GM23338 (cell line): ENCODE results near the gene TEKTIP1. TPM values are rescaled to one million over a fixed set of nuclear protein-coding genes. Genes with fewer than 3 reads are reported as not detected.

ENCODE experiments used
- ATAC-seq: fragments of 200-7000 bp; cut with Tn5 transposase; 3 replicates; pipeline ENCODE4 v1.9.1; 2020
- DNase-seq: peaks from one replicate; pipeline ENCODE4 v3.0.0-alpha.2; 2015; ENCODE audit warnings: low spot score
- H2AFZ ChIP-seq: fragments of 200-600 bp; sonication (generic); 2 replicates; pipeline ENCODE4 v1.8.0; 2016; ENCODE audit warnings: antibody characterized with exemption, mild to moderate bottlenecking, moderate library complexity
- H3F3A ChIP-seq: fragments of 200-600 bp; sonication (generic); replicated peaks from 2 replicates; pipeline ENCODE4 v1.8.0; 2017; ENCODE audit warnings: antibody characterized with exemption, mixed run types, low read depth
- H3K27ac ChIP-seq: fragments of 200-600 bp; sonication (generic); 2 replicates; pipeline ENCODE4 v1.6.1; 2016; ENCODE audit warnings: low read depth
- H3K27me3 ChIP-seq: fragments of 200-600 bp; sonication (generic); 2 replicates; pipeline ENCODE4 v1.8.0; 2016; ENCODE audit warnings: mild to moderate bottlenecking, mixed run types, moderate library complexity; ENCODE audit not compliant: insufficient read depth
- H3K36me3 ChIP-seq: fragments of 200-600 bp; sonication (generic); 2 replicates; pipeline ENCODE4 v1.8.0; 2016; ENCODE audit warnings: mild to moderate bottlenecking; ENCODE audit not compliant: insufficient read depth
- H3K4me1 ChIP-seq: fragments of 200-600 bp; sonication (generic); 2 replicates; pipeline ENCODE4 v1.8.0; 2016; ENCODE audit warnings: mild to moderate bottlenecking, moderate library complexity; ENCODE audit not compliant: insufficient read depth
- H3K4me2 ChIP-seq: fragments of 200-600 bp; sonication (generic); 2 replicates; pipeline ENCODE4 v1.7.1; 2017; ENCODE audit warnings: mixed run types
- H3K4me3 ChIP-seq: fragments of 200-600 bp; sonication (generic); 2 replicates; pipeline ENCODE4 v1.6.1; 2016; ENCODE audit warnings: mixed run types
- H3K79me2 ChIP-seq: fragments of 200-600 bp; sonication (generic); replicated peaks from 2 replicates; pipeline ENCODE4 v1.8.0; 2017; ENCODE audit warnings: mild to moderate bottlenecking; ENCODE audit not compliant: insufficient read depth
- H3K9me2 ChIP-seq: fragments of 200-600 bp; sonication (generic); 2 replicates; pipeline ENCODE4 v1.8.0; 2017; ENCODE audit not compliant: insufficient read depth
- H4K20me1 ChIP-seq: fragments of 200-600 bp; sonication (generic); replicated peaks from 2 replicates; pipeline ENCODE4 v1.8.0; 2017; ENCODE audit warnings: mild to moderate bottlenecking; ENCODE audit not compliant: insufficient read depth
- H3K27ac Mint-ChIP-seq: 2 replicates; pipeline ENCODE4 v1.8.0; 2020; ENCODE audit warnings: inconsistent platforms, mild to moderate bottlenecking, moderate library complexity, mixed read lengths
- H3K27me3 Mint-ChIP-seq: 3 replicates; pipeline ENCODE4 v1.8.0; 2022; ENCODE audit warnings: low read depth, mild to moderate bottlenecking, moderate library complexity, mixed read lengths, inconsistent platforms; ENCODE audit not compliant: insufficient read depth, poor library complexity
- H3K36me3 Mint-ChIP-seq: 3 replicates; pipeline ENCODE4 v1.8.0; 2021; ENCODE audit warnings: low read depth, mild to moderate bottlenecking, inconsistent platforms, moderate library complexity, mixed read lengths
- H3K4me1 Mint-ChIP-seq: 3 replicates; pipeline ENCODE4 v1.8.0; 2020; ENCODE audit warnings: mild to moderate bottlenecking, inconsistent platforms, mixed read lengths
- H3K4me3 Mint-ChIP-seq: 3 replicates; pipeline ENCODE4 v1.8.0; 2021; ENCODE audit warnings: moderate library complexity, mild to moderate bottlenecking, inconsistent platforms, mixed read lengths
- H3K9me3 Mint-ChIP-seq: 3 replicates; pipeline ENCODE4 v1.8.0; 2020; ENCODE audit warnings: moderate library complexity, mild to moderate bottlenecking, inconsistent platforms, mixed read lengths
- CREB1 ChIP-seq: fragments of 250-450 bp; sonication (Bioruptor Pico); IDR thresholded peaks from 2 replicates; pipeline ENCODE4 v1.5.0; 2020; ENCODE audit warnings: low read depth, mild to moderate bottlenecking, moderate library complexity
- EZH2 ChIP-seq: fragments of 200-600 bp; sonication (generic); IDR thresholded peaks from one replicate; pipeline ENCODE4 v1.8.0; 2017; ENCODE audit warnings: antibody characterized with exemption, mild to moderate bottlenecking, low read depth; ENCODE audit not compliant: unreplicated experiment
- EZH2phosphoT487 ChIP-seq: fragments of 200-600 bp; sonication (generic); IDR thresholded peaks from one replicate; pipeline ENCODE4 v1.8.1; 2018; ENCODE audit warnings: antibody characterized with exemption; ENCODE audit not compliant: unreplicated experiment
- JUNB ChIP-seq: IDR thresholded peaks from one replicate; pipeline ENCODE4 v1.6.1; 2016; ENCODE audit warnings: antibody characterized with exemption; ENCODE audit not compliant: unreplicated experiment
- NANOG ChIP-seq: IDR thresholded peaks from 2 replicates; pipeline ENCODE4 v1.6.1; 2016; ENCODE audit warnings: antibody characterized with exemption, borderline replicate concordance
- POLR2AphosphoS5 ChIP-seq: IDR thresholded peaks from 2 replicates; pipeline ENCODE4 v1.6.1; 2016; ENCODE audit warnings: antibody characterized with exemption, low read depth
- STAT1 ChIP-seq: IDR thresholded peaks from one replicate; pipeline ENCODE4 v1.6.1; 2016; ENCODE audit warnings: antibody characterized with exemption; ENCODE audit not compliant: unreplicated experiment
- ZNF114 ChIP-seq: fragments of 250-450 bp; sonication (Bioruptor Pico); IDR thresholded peaks from 2 replicates; pipeline ENCODE4 v1.5.0; 2020; ENCODE audit warnings: mild to moderate bottlenecking, moderate library complexity
- ZNF331 ChIP-seq: fragments of 250-450 bp; sonication (Bioruptor Pico); IDR thresholded peaks from 2 replicates; pipeline ENCODE4 v1.5.0; 2020; ENCODE audit warnings: low read depth, mild to moderate bottlenecking, moderate library complexity
- polyA plus RNA-seq: library from polyadenylated mRNA; unstranded; fragments of >200 nt; fragmentation: Nextera tagmentation; extraction: Ambion mirVana; gene quantifications from 2 replicates; pipeline ENCODE4 v1.2.1, GENCODE V29; 2016
- total RNA-seq: library from RNA; depleted of rRNA; stranded (reverse); fragments of >200 nt; shearing (Covaris generic); gene quantifications from 2 replicates; pipeline ENCODE4 v1.2.3, GENCODE V29; 2014
- TF ChIP-seq, protein P1 (sequence below): IDR thresholded peaks from 2 replicates; pipeline ENCODE4 v1.6.1; 2016; ENCODE audit warnings: antibody characterized with exemption
- TF ChIP-seq, protein P2 (sequence below), 2 experiments: fragments of 200-600 bp in 1 of 2; sonication (generic) in 1 of 2; conservative IDR thresholded peaks; 2 replicates each; pipeline versions ENCODE4 v1.5.1 to v1.6.1; 2016 to 2017; ENCODE audit warnings: antibody characterized with exemption in 2 of 2, low read depth in 2 of 2, mild to moderate bottlenecking in 2 of 2, moderate library complexity in 1 of 2
- TF ChIP-seq, protein P3 (sequence below): IDR thresholded peaks from one replicate; pipeline ENCODE4 v1.6.1; 2018; ENCODE audit warnings: antibody characterized with exemption; ENCODE audit not compliant: unreplicated experiment

The TEKTIP1 gene
- total and polyA plus RNA-seq, 2 experiments from 2014 or later, result not detected

- Histone ChIP-seq H3K9me2 (no peaks in the 10 kb centered on the region), H3K79me2 (0 out of 2 replicates have a peak, but pooled peaks cover under 1% of the 10 kb centered on the region), H3K27ac (no peak overlapping the region), H3K36me3 (no peaks in the 10 kb centered on the region), H3F3A (peaks cover 6% of the 10 kb centered on the region; the same call in 1 of the 2 replicates), H4K20me1 (peaks cover 7% of the 10 kb centered on the region), H3K27me3 (no peaks in the 10 kb centered on the region), H3K4me3 (no peak overlapping the region), H3K4me2 (no peak overlapping the region), H3K4me1 (no peaks in the 10 kb centered on the region), H2AFZ (no peak overlapping the region)
- no peak for DNase-seq
- no peak overlapping the region for H3K27ac Mint-ChIP-seq
- peaks cover 7% of the 10 kb centered on the region for H3K36me3 Mint-ChIP-seq
- H3K27me3 Mint-ChIP-seq, result peaks cover 14% of the 10 kb centered on the region
- TF ChIP-seq, protein P1, sequence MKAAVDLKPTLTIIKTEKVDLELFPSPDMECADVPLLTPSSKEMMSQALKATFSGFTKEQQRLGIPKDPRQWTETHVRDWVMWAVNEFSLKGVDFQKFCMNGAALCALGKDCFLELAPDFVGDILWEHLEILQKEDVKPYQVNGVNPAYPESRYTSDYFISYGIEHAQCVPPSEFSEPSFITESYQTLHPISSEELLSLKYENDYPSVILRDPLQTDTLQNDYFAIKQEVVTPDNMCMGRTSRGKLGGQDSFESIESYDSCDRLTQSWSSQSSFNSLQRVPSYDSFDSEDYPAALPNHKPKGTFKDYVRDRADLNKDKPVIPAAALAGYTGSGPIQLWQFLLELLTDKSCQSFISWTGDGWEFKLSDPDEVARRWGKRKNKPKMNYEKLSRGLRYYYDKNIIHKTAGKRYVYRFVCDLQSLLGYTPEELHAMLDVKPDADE, result no peak
- TF ChIP-seq ZNF331 (no peak), NANOG (no peak)
- no peaks in the 10 kb centered on the region for H3K9me3 Mint-ChIP-seq
- H3K4me1 Mint-ChIP-seq, result no peaks in the 10 kb centered on the region; the same call in 2 of the 3 replicates
- H3K4me3 Mint-ChIP-seq, result no peak overlapping the region
- ATAC-seq, result no peak
Measured at GRCh38 chr19:3549816-3550215, 10.8 kb downstream of the TEKTIP1 start.

DNA sequence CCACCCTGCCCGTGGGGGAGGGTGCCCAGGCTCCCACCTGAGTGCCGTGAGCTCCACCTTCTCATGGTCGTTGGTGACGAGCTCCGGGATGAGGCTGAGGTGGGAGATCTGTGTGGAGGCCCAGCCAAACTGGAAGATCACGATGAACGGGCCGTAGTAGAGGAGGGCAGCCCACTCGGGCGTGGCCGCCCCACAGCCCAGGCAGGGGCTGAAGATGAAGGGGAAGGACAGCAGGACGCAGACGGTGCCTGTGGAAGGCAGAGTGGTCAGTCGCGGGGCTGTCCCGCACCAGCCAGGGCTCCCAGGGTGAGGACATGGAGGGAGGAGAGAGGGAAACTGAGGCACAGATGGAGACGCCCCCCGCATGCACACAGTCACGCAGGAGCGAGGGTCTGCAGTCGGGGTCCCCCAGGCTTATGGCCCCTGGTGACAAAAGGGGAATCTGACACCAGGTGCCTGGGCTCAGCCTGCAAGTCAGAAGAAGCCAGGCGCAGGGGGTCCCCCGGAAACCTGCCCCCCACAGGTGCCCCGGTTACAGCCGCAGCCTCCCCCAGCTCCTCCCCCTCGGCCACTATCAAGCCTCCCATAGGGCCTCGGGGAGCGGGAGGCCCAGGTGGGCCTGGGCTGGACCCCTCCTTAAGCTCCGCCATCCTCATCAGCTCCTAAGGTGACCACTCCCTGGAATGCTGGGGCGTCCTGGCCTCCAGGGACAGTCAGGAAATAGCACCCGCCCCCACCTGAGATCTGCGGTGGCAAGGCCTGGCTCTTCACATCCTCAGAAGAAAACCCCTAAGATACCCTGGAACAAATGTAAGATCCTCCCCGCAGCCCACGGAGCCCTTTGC is 12.2 kb downstream of the TEKTIP1 start:
- Mint-ChIP-seq H3K4me1 (peaks cover under 1% of the 10 kb centered on the region; the same call in 1 of the 3 replicates), H3K27ac (no peak overlapping the region), H3K4me3 (no peak overlapping the region), H3K27me3 (peaks cover 16% of the 10 kb centered on the region), H3K9me3 (no peaks in the 10 kb centered on the region), H3K36me3 (no peaks in the 10 kb centered on the region)
- Histone ChIP-seq H3K4me3 (no peak overlapping the region), H3K27me3 (no peaks in the 10 kb centered on the region), H3F3A (no peaks in the 10 kb centered on the region), H3K79me2 (peaks cover 12% of the 10 kb centered on the region), H3K36me3 (no peaks in the 10 kb centered on the region), H2AFZ (no peak overlapping the region), H3K27ac (no peak overlapping the region), H3K4me2 (no peak overlapping the region), H3K9me2 (no peaks in the 10 kb centered on the region), H3K4me1 (no peaks in the 10 kb centered on the region), H4K20me1 (peaks cover 14% of the 10 kb centered on the region)
- ATAC-seq (no peak), DNase-seq (no peak)
- no peak for TF ChIP-seq POLR2AphosphoS5
- TF ChIP-seq JUNB, result no peak
- no peak for TF ChIP-seq EZH2
- TF ChIP-seq, protein P2, sequence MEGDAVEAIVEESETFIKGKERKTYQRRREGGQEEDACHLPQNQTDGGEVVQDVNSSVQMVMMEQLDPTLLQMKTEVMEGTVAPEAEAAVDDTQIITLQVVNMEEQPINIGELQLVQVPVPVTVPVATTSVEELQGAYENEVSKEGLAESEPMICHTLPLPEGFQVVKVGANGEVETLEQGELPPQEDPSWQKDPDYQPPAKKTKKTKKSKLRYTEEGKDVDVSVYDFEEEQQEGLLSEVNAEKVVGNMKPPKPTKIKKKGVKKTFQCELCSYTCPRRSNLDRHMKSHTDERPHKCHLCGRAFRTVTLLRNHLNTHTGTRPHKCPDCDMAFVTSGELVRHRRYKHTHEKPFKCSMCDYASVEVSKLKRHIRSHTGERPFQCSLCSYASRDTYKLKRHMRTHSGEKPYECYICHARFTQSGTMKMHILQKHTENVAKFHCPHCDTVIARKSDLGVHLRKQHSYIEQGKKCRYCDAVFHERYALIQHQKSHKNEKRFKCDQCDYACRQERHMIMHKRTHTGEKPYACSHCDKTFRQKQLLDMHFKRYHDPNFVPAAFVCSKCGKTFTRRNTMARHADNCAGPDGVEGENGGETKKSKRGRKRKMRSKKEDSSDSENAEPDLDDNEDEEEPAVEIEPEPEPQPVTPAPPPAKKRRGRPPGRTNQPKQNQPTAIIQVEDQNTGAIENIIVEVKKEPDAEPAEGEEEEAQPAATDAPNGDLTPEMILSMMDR (conservative IDR thresholded peaks at IDR 0.05; ENCODE audit: low read depth in 2 of 2), result no peak
- TF ChIP-seq NANOG, result no peak
- TF ChIP-seq EZH2phosphoT487, result no peak
- TF ChIP-seq STAT1, result no peak
- no peak for TF ChIP-seq ZNF114 (CRISPR knock-in tag)
- TF ChIP-seq, protein P3, sequence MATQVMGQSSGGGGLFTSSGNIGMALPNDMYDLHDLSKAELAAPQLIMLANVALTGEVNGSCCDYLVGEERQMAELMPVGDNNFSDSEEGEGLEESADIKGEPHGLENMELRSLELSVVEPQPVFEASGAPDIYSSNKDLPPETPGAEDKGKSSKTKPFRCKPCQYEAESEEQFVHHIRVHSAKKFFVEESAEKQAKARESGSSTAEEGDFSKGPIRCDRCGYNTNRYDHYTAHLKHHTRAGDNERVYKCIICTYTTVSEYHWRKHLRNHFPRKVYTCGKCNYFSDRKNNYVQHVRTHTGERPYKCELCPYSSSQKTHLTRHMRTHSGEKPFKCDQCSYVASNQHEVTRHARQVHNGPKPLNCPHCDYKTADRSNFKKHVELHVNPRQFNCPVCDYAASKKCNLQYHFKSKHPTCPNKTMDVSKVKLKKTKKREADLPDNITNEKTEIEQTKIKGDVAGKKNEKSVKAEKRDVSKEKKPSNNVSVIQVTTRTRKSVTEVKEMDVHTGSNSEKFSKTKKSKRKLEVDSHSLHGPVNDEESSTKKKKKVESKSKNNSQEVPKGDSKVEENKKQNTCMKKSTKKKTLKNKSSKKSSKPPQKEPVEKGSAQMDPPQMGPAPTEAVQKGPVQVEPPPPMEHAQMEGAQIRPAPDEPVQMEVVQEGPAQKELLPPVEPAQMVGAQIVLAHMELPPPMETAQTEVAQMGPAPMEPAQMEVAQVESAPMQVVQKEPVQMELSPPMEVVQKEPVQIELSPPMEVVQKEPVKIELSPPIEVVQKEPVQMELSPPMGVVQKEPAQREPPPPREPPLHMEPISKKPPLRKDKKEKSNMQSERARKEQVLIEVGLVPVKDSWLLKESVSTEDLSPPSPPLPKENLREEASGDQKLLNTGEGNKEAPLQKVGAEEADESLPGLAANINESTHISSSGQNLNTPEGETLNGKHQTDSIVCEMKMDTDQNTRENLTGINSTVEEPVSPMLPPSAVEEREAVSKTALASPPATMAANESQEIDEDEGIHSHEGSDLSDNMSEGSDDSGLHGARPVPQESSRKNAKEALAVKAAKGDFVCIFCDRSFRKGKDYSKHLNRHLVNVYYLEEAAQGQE, result no peak
- TF ChIP-seq ZNF331, result no peak
- TF ChIP-seq, protein P1, result no peak
- TF ChIP-seq CREB1 (CRISPR knock-in tag), result no peak
